Adipocyte (in vitro differentiated cells): ENCODE measurements around the gene FAF1.
A peak's percentile ranks its signal among the peaks of the same experiment; 100 is the strongest.
"Not testable (repeated sequence)": the region's sequence is repeated elsewhere in the genome, so short reads cannot be mapped to it uniquely, and the experiment has no call there.

ENCODE experiments used
- DNase-seq: peaks from one replicate; pipeline ENCODE4 v3.0.0-alpha.2; 2015; ENCODE audit warnings: low read depth
- H3K27me3 ChIP-seq: replicated peaks from 2 replicates; pipeline ENCODE4 v1.7.0; 2013; ENCODE audit warnings: mild to moderate bottlenecking, low read length, moderate library complexity; ENCODE audit not compliant: control insufficient read depth, insufficient read depth
- H3K36me3 ChIP-seq: 2 replicates; pipeline ENCODE4 v1.7.0; 2013; ENCODE audit warnings: low read length, mild to moderate bottlenecking, moderate library complexity; ENCODE audit not compliant: control insufficient read depth, insufficient read depth, severe bottlenecking
- H3K4me1 ChIP-seq: 2 replicates; pipeline ENCODE4 v1.7.0; 2013; ENCODE audit warnings: mild to moderate bottlenecking, low read length, moderate library complexity; ENCODE audit not compliant: control insufficient read depth, insufficient read depth
- H3K4me3 ChIP-seq: 2 replicates; pipeline ENCODE4 v1.7.0; 2013; ENCODE audit warnings: mild to moderate bottlenecking, low read length, moderate library complexity
- H3K9ac ChIP-seq: 2 replicates; pipeline ENCODE4 v1.7.0; 2013; ENCODE audit warnings: mild to moderate bottlenecking, low read length, moderate library complexity
- H3K9me3 ChIP-seq: 2 replicates; pipeline ENCODE4 v1.7.0; 2013; ENCODE audit warnings: mild to moderate bottlenecking, low read length, moderate library complexity; ENCODE audit not compliant: control insufficient read depth

Gene FAF1

GRCh38 chr1:50756543-50756942 is 203.5 kb downstream of the FAF1 start:
- not testable (repeated sequence) for H3K4me3 ChIP-seq, H3K36me3 ChIP-seq, H3K27me3 ChIP-seq, H3K4me1 ChIP-seq, DNase-seq, H3K9ac ChIP-seq, H3K9me3 ChIP-seq

- not testable (repeated sequence) for H3K36me3 ChIP-seq, H3K9ac ChIP-seq, H3K9me3 ChIP-seq, H3K4me1 ChIP-seq, DNase-seq, H3K4me3 ChIP-seq, H3K27me3 ChIP-seq
Measured at GRCh38 chr1:50754764-50755163, 205.3 kb downstream of the FAF1 start.

- no peaks in the 10 kb centered on the region for H3K9me3 ChIP-seq
- peak; percentile 60 for DNase-seq
Measured at GRCh38 chr1:50750021-50750619, 209.9 kb downstream of the FAF1 start.

GRCh38 chr1:50747394-50747793 is 212.7 kb downstream of the FAF1 start:
- Histone ChIP-seq H3K9ac (no peak overlapping the region), H3K4me1 (no peaks in the 10 kb centered on the region), H3K4me3 (no peak overlapping the region), H3K36me3 (no peaks in the 10 kb centered on the region), H3K9me3 (no peaks in the 10 kb centered on the region), H3K27me3 (no peaks in the 10 kb centered on the region)
- no peak for DNase-seq

More at GRCh38 chr1:50750021-50750619, 209.9 kb downstream of the FAF1 start:
- no peaks in the 10 kb centered on the region for H3K4me1 ChIP-seq
- no peaks in the 10 kb centered on the region for H3K27me3 ChIP-seq
- H3K36me3 ChIP-seq = no peaks in the 10 kb centered on the region
- H3K4me3 ChIP-seq = no peak overlapping the region
- H3K9ac ChIP-seq = no peak overlapping the region

GRCh38 chr1:50742523-50742922 is 217.5 kb downstream of the FAF1 start:
- no peaks in the 10 kb centered on the region for H3K9me3 ChIP-seq
- H3K36me3 ChIP-seq = peaks cover 4% of the 10 kb centered on the region
- H3K4me3 ChIP-seq = no peak overlapping the region
- DNase-seq = no peak
- H3K9ac ChIP-seq = no peak overlapping the region
- no peaks in the 10 kb centered on the region for H3K4me1 ChIP-seq
- no peaks in the 10 kb centered on the region for H3K27me3 ChIP-seq

- H3K36me3 ChIP-seq = peaks cover 4% of the 10 kb centered on the region
- no peaks in the 10 kb centered on the region for H3K9me3 ChIP-seq
- H3K9ac ChIP-seq = no peak overlapping the region
- no peaks in the 10 kb centered on the region for H3K27me3 ChIP-seq
- H3K4me1 ChIP-seq = no peaks in the 10 kb centered on the region
- DNase-seq = no peak
- H3K4me3 ChIP-seq = no peak overlapping the region
Measured at GRCh38 chr1:50739125-50739524, 220.9 kb downstream of the FAF1 start.

GRCh38 chr1:50735443-50735842 is 224.6 kb downstream of the FAF1 start:
- no peaks in the 10 kb centered on the region for H3K27me3 ChIP-seq
- H3K4me3 ChIP-seq = no peak overlapping the region
- H3K9ac ChIP-seq = no peak overlapping the region
- no peaks in the 10 kb centered on the region for H3K9me3 ChIP-seq
- no peaks in the 10 kb centered on the region for H3K4me1 ChIP-seq
- H3K36me3 ChIP-seq = peaks cover 4% of the 10 kb centered on the region
- DNase-seq = peak; percentile 64

GRCh38 chr1:50727578-50727977 is 232.5 kb downstream of the FAF1 start:
- not testable (repeated sequence) for H3K4me3 ChIP-seq, H3K4me1 ChIP-seq, H3K27me3 ChIP-seq, H3K36me3 ChIP-seq, H3K9ac ChIP-seq, DNase-seq, H3K9me3 ChIP-seq

GRCh38 chr1:50724626-50725286 is 235.3 kb downstream of the FAF1 start:
- Histone ChIP-seq H3K4me3 (no peak overlapping the region), H3K4me1 (no peaks in the 10 kb centered on the region), H3K9ac (no peak overlapping the region), H3K27me3 (no peaks in the 10 kb centered on the region), H3K9me3 (no peaks in the 10 kb centered on the region), H3K36me3 (peaks cover 9% of the 10 kb centered on the region)
- no peak for DNase-seq

- Histone ChIP-seq H3K27me3 (no peaks in the 10 kb centered on the region), H3K36me3 (no peaks in the 10 kb centered on the region), H3K4me1 (no peaks in the 10 kb centered on the region), H3K4me3 (no peak overlapping the region), H3K9me3 (no peaks in the 10 kb centered on the region), H3K9ac (no peak overlapping the region)
- DNase-seq = no peak
Measured at GRCh38 chr1:50720457-50721053, 239.5 kb downstream of the FAF1 start.

GRCh38 chr1:50719126-50719525 is 240.9 kb downstream of the FAF1 start:
- Histone ChIP-seq H3K36me3 (no peaks in the 10 kb centered on the region), H3K27me3 (no peaks in the 10 kb centered on the region), H3K9ac (no peak overlapping the region), H3K4me1 (no peaks in the 10 kb centered on the region), H3K9me3 (no peaks in the 10 kb centered on the region), H3K4me3 (no peak overlapping the region)
- no peak for DNase-seq
